HG03558 (cell line): Measurements from ENCODE around the gene MEGF11.

Experiments
- ATAC-seq: cut with Tn5 transposase; IDR thresholded peaks from one replicate; pipeline ENCODE4 v1.9.1; 2021; ENCODE audit warnings: moderate number of reproducible peaks; ENCODE audit not compliant: unreplicated experiment; ENCODE audit errors: extremely low read depth

The MEGF11 gene

GRCh38 chr15:66153549-66154415 is 99.8 kb downstream of the MEGF11 start:
- ATAC-seq, result no peak

GRCh38 chr15:66152650-66153049 is 100.9 kb downstream of the MEGF11 start:
- no peak for ATAC-seq

- no peak for ATAC-seq
Measured at GRCh38 chr15:66151809-66152208, 101.7 kb downstream of the MEGF11 start.

- no peak for ATAC-seq
Measured at GRCh38 chr15:66149871-66150270, 103.7 kb downstream of the MEGF11 start.

GRCh38 chr15:66148187-66148586 is 105.4 kb downstream of the MEGF11 start:
- ATAC-seq, result no peak

- ATAC-seq, result no peak
Measured at GRCh38 chr15:66147440-66147839, 106.1 kb downstream of the MEGF11 start.

- ATAC-seq, result no peak
Measured at GRCh38 chr15:66145726-66146182, 107.8 kb downstream of the MEGF11 start.

GRCh38 chr15:66144978-66145725 is 108.4 kb downstream of the MEGF11 start:
- no peak for ATAC-seq

- no peak for ATAC-seq
Measured at GRCh38 chr15:66142285-66142684, 111.3 kb downstream of the MEGF11 start.

- ATAC-seq, result no peak
Measured at GRCh38 chr15:66139591-66140207, 113.9 kb downstream of the MEGF11 start.

- no peak for ATAC-seq
Measured at GRCh38 chr15:66138892-66139590, 114.5 kb downstream of the MEGF11 start.

GRCh38 chr15:66138096-66138783 is 115.3 kb downstream of the MEGF11 start:
- ATAC-seq, result no peak

GRCh38 chr15:66136948-66137347 is 116.6 kb downstream of the MEGF11 start:
- no peak for ATAC-seq

- ATAC-seq, result no peak
Measured at GRCh38 chr15:66135664-66136063, 117.9 kb downstream of the MEGF11 start.

- ATAC-seq, result no peak
Measured at GRCh38 chr15:66134284-66134683, 119.3 kb downstream of the MEGF11 start.

- ATAC-seq, result no peak
Measured at GRCh38 chr15:66133247-66133885, 120.2 kb downstream of the MEGF11 start.

GRCh38 chr15:66132251-66132816 is 121.2 kb downstream of the MEGF11 start:
- ATAC-seq, result no peak

GRCh38 chr15:66131831-66132230 is 121.7 kb downstream of the MEGF11 start:
- no peak for ATAC-seq

- ATAC-seq, result no peak
Measured at GRCh38 chr15:66131200-66131599, 122.3 kb downstream of the MEGF11 start.
